Activated CD8-positive, alpha-beta memory T cell treated with anti-CD3 and anti-CD28 coated beads, Interleukin-2, amount 10 ng/mL, durations not matched to agents 7 days and 5 days (primary cell): ENCODE data around the gene CACNA2D3. TPM values are rescaled to one million over a fixed set of nuclear protein-coding genes. Genes with fewer than 3 reads are reported as not detected.

Experiments
- ATAC-seq: fragments of 150-1000 bp; cut with Tn5 transposase; one replicate; pipeline ENCODE4 v1.10.0; 2021; ENCODE audit warnings: moderate library complexity
- CTCF ChIA-PET: fragments of 350-600 bp; sonication (Branson Sonifier 250); formaldehyde crosslinking; loops from one replicate; lab custom pipeline; 2021; ENCODE audit warnings: antibody characterized with exemption; lab: Charles Lee
- DNase-seq: peaks from one replicate; pipeline ENCODE4 v3.0.0-alpha.2; 2020
- H3K27ac Mint-ChIP-seq: one replicate; pipeline ENCODE4 v1.8.0; 2021; ENCODE audit warnings: mild to moderate bottlenecking, mixed read lengths
- H3K27me3 Mint-ChIP-seq: one replicate; pipeline ENCODE4 v1.8.0; 2021; ENCODE audit warnings: mixed read lengths
- H3K36me3 Mint-ChIP-seq: one replicate; pipeline ENCODE4 v1.8.0; 2021; ENCODE audit warnings: mild to moderate bottlenecking, mixed read lengths
- H3K4me1 Mint-ChIP-seq: one replicate; pipeline ENCODE4 v1.8.0; 2021; ENCODE audit warnings: mixed read lengths
- H3K4me3 Mint-ChIP-seq: one replicate; pipeline ENCODE4 v1.8.0; 2021; ENCODE audit warnings: mild to moderate bottlenecking, moderate library complexity, mixed read lengths
- H3K9me3 Mint-ChIP-seq: one replicate; pipeline ENCODE4 v1.8.0; 2022; ENCODE audit warnings: low read depth, mixed read lengths
- total RNA-seq, 2 experiments: library from RNA; stranded (reverse); gene quantifications; one replicate each; pipeline ENCODE4 v1.2.3, GENCODE V29; 2021

Gene CACNA2D3
- total RNA-seq, 2 experiments from 2014 or later: not detected

GRCh38 chr3:54705730-54706129 is 583.4 kb downstream of the CACNA2D3 start:
- no peak for DNase-seq
- H3K4me1 Mint-ChIP-seq: no peaks in the 10 kb centered on the region
- H3K9me3 Mint-ChIP-seq: peaks cover 4% of the 10 kb centered on the region
- H3K27ac Mint-ChIP-seq: no peak overlapping the region
- no peak overlapping the region for H3K4me3 Mint-ChIP-seq
- CTCF ChIA-PET: no interaction called here
- H3K27me3 Mint-ChIP-seq: no peaks in the 10 kb centered on the region
- ATAC-seq: no peak
- H3K36me3 Mint-ChIP-seq: no peaks in the 10 kb centered on the region

- Mint-ChIP-seq H3K27me3 (no peaks in the 10 kb centered on the region), H3K4me3 (no peak overlapping the region), H3K27ac (no peak overlapping the region), H3K9me3 (peaks cover 4% of the 10 kb centered on the region), H3K4me1 (no peaks in the 10 kb centered on the region), H3K36me3 (no peaks in the 10 kb centered on the region)
- ATAC-seq (no peak), DNase-seq (no peak)
- CTCF ChIA-PET: no interaction called here
Measured at GRCh38 chr3:54706738-54707137, 584.4 kb downstream of the CACNA2D3 start.

GRCh38 chr3:54709785-54710184 is 587.4 kb downstream of the CACNA2D3 start:
- no peak overlapping the region for H3K4me3 Mint-ChIP-seq
- no peaks in the 10 kb centered on the region for H3K27me3 Mint-ChIP-seq

GRCh38 chr3:54710954-54711353 is 588.6 kb downstream of the CACNA2D3 start:
- no peaks in the 10 kb centered on the region for H3K4me1 Mint-ChIP-seq
- DNase-seq (no peak), ATAC-seq (no peak)
- no peaks in the 10 kb centered on the region for H3K36me3 Mint-ChIP-seq
- H3K4me3 Mint-ChIP-seq: no peak overlapping the region
- H3K27ac Mint-ChIP-seq: no peak overlapping the region
- H3K9me3 Mint-ChIP-seq: peaks cover 4% of the 10 kb centered on the region
- CTCF ChIA-PET: no interaction called here
- H3K27me3 Mint-ChIP-seq: no peaks in the 10 kb centered on the region

More at GRCh38 chr3:54709785-54710184, 587.4 kb downstream of the CACNA2D3 start:
- DNase-seq: no peak
- CTCF ChIA-PET: no interaction called here
- Mint-ChIP-seq H3K36me3 (no peaks in the 10 kb centered on the region), H3K9me3 (peaks cover 4% of the 10 kb centered on the region), H3K27ac (no peak overlapping the region), H3K4me1 (no peaks in the 10 kb centered on the region)
- no peak for ATAC-seq

GRCh38 chr3:54712539-54712938 is 590.2 kb downstream of the CACNA2D3 start:
- ATAC-seq (no peak), DNase-seq (no peak)
- H3K4me3 Mint-ChIP-seq: no peak overlapping the region
- H3K9me3 Mint-ChIP-seq: peaks cover 4% of the 10 kb centered on the region
- CTCF ChIA-PET: no interaction called here
- H3K27ac Mint-ChIP-seq: no peak overlapping the region
- H3K4me1 Mint-ChIP-seq: no peaks in the 10 kb centered on the region
- H3K36me3 Mint-ChIP-seq: no peaks in the 10 kb centered on the region
- no peaks in the 10 kb centered on the region for H3K27me3 Mint-ChIP-seq

- no peaks in the 10 kb centered on the region for H3K27me3 Mint-ChIP-seq
- CTCF ChIA-PET: no interaction called here
- H3K36me3 Mint-ChIP-seq: no peaks in the 10 kb centered on the region
- no peak overlapping the region for H3K4me3 Mint-ChIP-seq
- DNase-seq (no peak), ATAC-seq (no peak)
- peaks cover 4% of the 10 kb centered on the region for H3K9me3 Mint-ChIP-seq
- H3K4me1 Mint-ChIP-seq: no peaks in the 10 kb centered on the region
- no peak overlapping the region for H3K27ac Mint-ChIP-seq
Measured at GRCh38 chr3:54713031-54713430, 590.7 kb downstream of the CACNA2D3 start.

- no peaks in the 10 kb centered on the region for H3K27me3 Mint-ChIP-seq
- no peak overlapping the region for H3K27ac Mint-ChIP-seq
- CTCF ChIA-PET: no interaction called here
- no peaks in the 10 kb centered on the region for H3K4me1 Mint-ChIP-seq
- H3K9me3 Mint-ChIP-seq: no peaks in the 10 kb centered on the region
- H3K36me3 Mint-ChIP-seq: no peaks in the 10 kb centered on the region
- no peak overlapping the region for H3K4me3 Mint-ChIP-seq
- no peak for DNase-seq
- ATAC-seq: no peak
Measured at GRCh38 chr3:54713455-54713854, 591.1 kb downstream of the CACNA2D3 start.

GRCh38 chr3:54714035-54714434 is 591.7 kb downstream of the CACNA2D3 start:
- no peaks in the 10 kb centered on the region for H3K9me3 Mint-ChIP-seq
- no peak for DNase-seq
- H3K27me3 Mint-ChIP-seq: no peaks in the 10 kb centered on the region
- H3K27ac Mint-ChIP-seq: no peak overlapping the region
- no peak for ATAC-seq
- CTCF ChIA-PET: no interaction called here
- H3K4me1 Mint-ChIP-seq: no peaks in the 10 kb centered on the region
- H3K4me3 Mint-ChIP-seq: no peak overlapping the region
- no peaks in the 10 kb centered on the region for H3K36me3 Mint-ChIP-seq

GRCh38 chr3:54717506-54717905 is 595.2 kb downstream of the CACNA2D3 start:
- ATAC-seq: no peak
- CTCF ChIA-PET: no interaction called here
- no peaks in the 10 kb centered on the region for H3K36me3 Mint-ChIP-seq
- no peak for DNase-seq
- no peak overlapping the region for H3K4me3 Mint-ChIP-seq
- no peaks in the 10 kb centered on the region for H3K27me3 Mint-ChIP-seq
- peaks cover 5% of the 10 kb centered on the region for H3K9me3 Mint-ChIP-seq
- no peak overlapping the region for H3K27ac Mint-ChIP-seq
- H3K4me1 Mint-ChIP-seq: no peaks in the 10 kb centered on the region

- Mint-ChIP-seq H3K27ac (no peak overlapping the region), H3K9me3 (peaks cover 5% of the 10 kb centered on the region), H3K4me1 (no peaks in the 10 kb centered on the region), H3K27me3 (no peaks in the 10 kb centered on the region), H3K4me3 (no peak overlapping the region), H3K36me3 (no peaks in the 10 kb centered on the region)
- ATAC-seq (no peak), DNase-seq (no peak)
- CTCF ChIA-PET: no interaction called here
Measured at GRCh38 chr3:54719914-54720313, 597.6 kb downstream of the CACNA2D3 start.

GRCh38 chr3:54720604-54721003 is 598.3 kb downstream of the CACNA2D3 start:
- Mint-ChIP-seq H3K27me3 (no peaks in the 10 kb centered on the region), H3K27ac (no peak overlapping the region), H3K9me3 (peaks cover 5% of the 10 kb centered on the region), H3K4me3 (no peak overlapping the region), H3K36me3 (no peaks in the 10 kb centered on the region), H3K4me1 (no peaks in the 10 kb centered on the region)
- CTCF ChIA-PET: no interaction called here
- DNase-seq: no peak
- no peak for ATAC-seq

- no peaks in the 10 kb centered on the region for H3K27me3 Mint-ChIP-seq
- H3K4me1 Mint-ChIP-seq: no peaks in the 10 kb centered on the region
- CTCF ChIA-PET: no interaction called here
- no peak overlapping the region for H3K4me3 Mint-ChIP-seq
- no peaks in the 10 kb centered on the region for H3K36me3 Mint-ChIP-seq
- H3K27ac Mint-ChIP-seq: no peak overlapping the region
- ATAC-seq: no peak
- H3K9me3 Mint-ChIP-seq: no peaks in the 10 kb centered on the region
- no peak for DNase-seq
Measured at GRCh38 chr3:54731732-54732445, 609.5 kb downstream of the CACNA2D3 start.

- DNase-seq (no peak), ATAC-seq (no peak)
- Mint-ChIP-seq H3K4me3 (no peak overlapping the region), H3K27me3 (no peaks in the 10 kb centered on the region), H3K4me1 (no peaks in the 10 kb centered on the region), H3K36me3 (no peaks in the 10 kb centered on the region), H3K9me3 (no peaks in the 10 kb centered on the region), H3K27ac (no peak overlapping the region)
- CTCF ChIA-PET: no interaction called here
Measured at GRCh38 chr3:54733106-54734006, 611.0 kb downstream of the CACNA2D3 start.

GRCh38 chr3:54736459-54736858 is 614.1 kb downstream of the CACNA2D3 start:
- CTCF ChIA-PET: no interaction called here
- no peak overlapping the region for H3K27ac Mint-ChIP-seq
- H3K36me3 Mint-ChIP-seq: no peaks in the 10 kb centered on the region
- DNase-seq (no peak), ATAC-seq (no peak)
- H3K9me3 Mint-ChIP-seq: no peaks in the 10 kb centered on the region
- H3K4me1 Mint-ChIP-seq: no peaks in the 10 kb centered on the region
- no peak overlapping the region for H3K4me3 Mint-ChIP-seq
- H3K27me3 Mint-ChIP-seq: no peaks in the 10 kb centered on the region
